Keratinocyte (primary cell): ENCODE data around the gene FHL1.

Experiments used
- EZH2 ChIP-seq: IDR thresholded peaks from one replicate; pipeline ENCODE4 v1.6.1; 2012; ENCODE audit warnings: inconsistent platforms, mild to moderate bottlenecking, low read length, moderate library complexity
- TF ChIP-seq, protein P1 (sequence below), 3 experiments: IDR thresholded peaks in 1 of 3; conservative IDR thresholded peaks in 1 of 3; optimal IDR thresholded peaks in 1 of 3; 2 replicates in 2 of 3; 3 replicates in 1 of 3; pipeline versions ENCODE3 to v1.5.1; 2011; ENCODE audit warnings: low read length in 3 of 3, mild to moderate bottlenecking in 3 of 3, moderate library complexity in 2 of 3, control low read depth in 1 of 3, inconsistent platforms in 1 of 3; ENCODE audit not compliant: insufficient read depth in 2 of 3; ENCODE audit errors: extremely low read depth in 1 of 3

DNA sequence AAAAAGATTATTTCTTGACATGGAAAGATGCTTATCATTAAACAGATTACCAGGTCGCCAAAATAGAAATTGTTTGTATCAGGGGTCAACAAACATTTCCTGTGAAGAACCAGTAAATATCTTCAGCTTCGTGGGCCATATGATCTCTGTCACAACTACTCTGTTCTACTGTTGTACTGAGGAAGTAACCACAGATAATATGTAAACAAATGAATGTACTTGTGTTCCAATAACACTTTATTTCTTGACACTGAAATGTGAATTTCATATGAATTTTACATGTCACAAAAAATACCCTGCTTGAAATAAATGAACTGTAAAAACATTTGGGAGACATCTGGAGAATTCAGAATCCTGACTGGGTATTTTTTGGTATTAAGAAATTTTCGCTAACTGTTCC, 4.7 kb upstream of the FHL1 start:
- TF ChIP-seq EZH2, result no peak
- TF ChIP-seq, protein P1, sequence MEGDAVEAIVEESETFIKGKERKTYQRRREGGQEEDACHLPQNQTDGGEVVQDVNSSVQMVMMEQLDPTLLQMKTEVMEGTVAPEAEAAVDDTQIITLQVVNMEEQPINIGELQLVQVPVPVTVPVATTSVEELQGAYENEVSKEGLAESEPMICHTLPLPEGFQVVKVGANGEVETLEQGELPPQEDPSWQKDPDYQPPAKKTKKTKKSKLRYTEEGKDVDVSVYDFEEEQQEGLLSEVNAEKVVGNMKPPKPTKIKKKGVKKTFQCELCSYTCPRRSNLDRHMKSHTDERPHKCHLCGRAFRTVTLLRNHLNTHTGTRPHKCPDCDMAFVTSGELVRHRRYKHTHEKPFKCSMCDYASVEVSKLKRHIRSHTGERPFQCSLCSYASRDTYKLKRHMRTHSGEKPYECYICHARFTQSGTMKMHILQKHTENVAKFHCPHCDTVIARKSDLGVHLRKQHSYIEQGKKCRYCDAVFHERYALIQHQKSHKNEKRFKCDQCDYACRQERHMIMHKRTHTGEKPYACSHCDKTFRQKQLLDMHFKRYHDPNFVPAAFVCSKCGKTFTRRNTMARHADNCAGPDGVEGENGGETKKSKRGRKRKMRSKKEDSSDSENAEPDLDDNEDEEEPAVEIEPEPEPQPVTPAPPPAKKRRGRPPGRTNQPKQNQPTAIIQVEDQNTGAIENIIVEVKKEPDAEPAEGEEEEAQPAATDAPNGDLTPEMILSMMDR (optimal IDR thresholded peaks at IDR 0.05 in 1 of 3, IDR thresholded peaks at IDR 0.05 in 1 of 3, conservative IDR thresholded peaks at IDR 0.05 in 1 of 3; ENCODE audit: extremely low read depth in 1 of 3, insufficient read depth in 2 of 3, low read length in 3 of 3), result no peak
